SU-DHL-6 (cell line): Measurements from ENCODE around the gene SLC16A8.

Experiments
- H2AFZ ChIP-seq: fragments of 200-600 bp; sonication (generic); 2 replicates; pipeline ENCODE4 v1.6.1; 2014; ENCODE audit warnings: low read depth, mild to moderate bottlenecking, moderate library complexity, mixed read lengths, antibody characterized with exemption, low read length; ENCODE audit not compliant: severe bottlenecking
- H3F3A ChIP-seq: fragments of 200-600 bp; shearing (Covaris generic); 2 replicates; pipeline ENCODE4 v1.6.0; 2016; ENCODE audit warnings: antibody characterized with exemption, mild to moderate bottlenecking; ENCODE audit not compliant: insufficient read depth
- H3K27ac ChIP-seq: fragments of 200-600 bp; sonication (generic); 2 replicates; pipeline ENCODE4 v1.5.1; 2016; ENCODE audit warnings: low read depth, mild to moderate bottlenecking, low read length, moderate library complexity, mixed read lengths
- H3K27me3 ChIP-seq: fragments of 200-600 bp; sonication (generic), shearing (Covaris generic); 2 replicates; pipeline ENCODE4 v1.6.0; 2014; ENCODE audit warnings: mild to moderate bottlenecking, low read length
- H3K36me3 ChIP-seq: fragments of 200-600 bp; sonication (generic); 2 replicates; pipeline ENCODE4 v1.6.1; 2014; ENCODE audit warnings: mild to moderate bottlenecking, low read length, mixed read lengths
- H3K4me2 ChIP-seq: fragments of 300-600, 200-600 bp; shearing (Covaris generic), sonication (generic); 2 replicates; pipeline ENCODE4 v1.6.0; 2014; ENCODE audit warnings: low read length, low read depth, mild to moderate bottlenecking; ENCODE audit not compliant: poor library complexity, severe bottlenecking
- H3K4me3 ChIP-seq: fragments of 200-600 bp; sonication (generic); 2 replicates; pipeline ENCODE4 v1.5.1; 2014; ENCODE audit warnings: antibody characterized with exemption, low read length, mild to moderate bottlenecking, mixed read lengths; ENCODE audit not compliant: insufficient read depth, poor library complexity, severe bottlenecking
- H3K79me2 ChIP-seq: fragments of 200-600 bp; sonication (generic); 2 replicates; pipeline ENCODE4 v1.6.1; 2014; ENCODE audit warnings: mild to moderate bottlenecking, low read length, moderate library complexity; ENCODE audit not compliant: insufficient read depth
- H3K9ac ChIP-seq: fragments of 200-600 bp; sonication (generic); 2 replicates; pipeline ENCODE4 v1.7.0; 2014; ENCODE audit warnings: mild to moderate bottlenecking, low read length
- H3K9me2 ChIP-seq: fragments of 200-600 bp; sonication (generic); replicated peaks from 2 replicates; pipeline ENCODE4 v1.6.1; 2014; ENCODE audit warnings: low read length; ENCODE audit not compliant: insufficient read depth
- H3K9me3 ChIP-seq: fragments of 200-600 bp; sonication (generic); 2 replicates; pipeline ENCODE4 v1.6.1; 2014; ENCODE audit warnings: low read length, mixed read lengths; ENCODE audit not compliant: insufficient read depth
- H4K20me1 ChIP-seq: fragments of 200-600 bp; sonication (generic); 2 replicates; pipeline ENCODE4 v1.6.1; 2014; ENCODE audit warnings: low read depth, mild to moderate bottlenecking, antibody characterized with exemption, low read length, moderate library complexity, mixed read lengths
- EZH2phosphoT487 ChIP-seq: fragments of 200-600 bp; sonication (generic), shearing (Covaris generic); conservative IDR thresholded peaks from 2 replicates; pipeline ENCODE4 v1.6.1; 2018; ENCODE audit warnings: mild to moderate bottlenecking, antibody characterized with exemption, low read length, moderate library complexity, mixed read lengths
- TF ChIP-seq, protein P1 (sequence below): fragments of 200-600 bp; sonication (generic); IDR thresholded peaks from one replicate; pipeline ENCODE4 v1.5.1; 2017; ENCODE audit warnings: antibody characterized with exemption, mild to moderate bottlenecking, low read length, moderate library complexity; ENCODE audit not compliant: insufficient read depth, poor library complexity, severe bottlenecking

The SLC16A8 gene

DNA sequence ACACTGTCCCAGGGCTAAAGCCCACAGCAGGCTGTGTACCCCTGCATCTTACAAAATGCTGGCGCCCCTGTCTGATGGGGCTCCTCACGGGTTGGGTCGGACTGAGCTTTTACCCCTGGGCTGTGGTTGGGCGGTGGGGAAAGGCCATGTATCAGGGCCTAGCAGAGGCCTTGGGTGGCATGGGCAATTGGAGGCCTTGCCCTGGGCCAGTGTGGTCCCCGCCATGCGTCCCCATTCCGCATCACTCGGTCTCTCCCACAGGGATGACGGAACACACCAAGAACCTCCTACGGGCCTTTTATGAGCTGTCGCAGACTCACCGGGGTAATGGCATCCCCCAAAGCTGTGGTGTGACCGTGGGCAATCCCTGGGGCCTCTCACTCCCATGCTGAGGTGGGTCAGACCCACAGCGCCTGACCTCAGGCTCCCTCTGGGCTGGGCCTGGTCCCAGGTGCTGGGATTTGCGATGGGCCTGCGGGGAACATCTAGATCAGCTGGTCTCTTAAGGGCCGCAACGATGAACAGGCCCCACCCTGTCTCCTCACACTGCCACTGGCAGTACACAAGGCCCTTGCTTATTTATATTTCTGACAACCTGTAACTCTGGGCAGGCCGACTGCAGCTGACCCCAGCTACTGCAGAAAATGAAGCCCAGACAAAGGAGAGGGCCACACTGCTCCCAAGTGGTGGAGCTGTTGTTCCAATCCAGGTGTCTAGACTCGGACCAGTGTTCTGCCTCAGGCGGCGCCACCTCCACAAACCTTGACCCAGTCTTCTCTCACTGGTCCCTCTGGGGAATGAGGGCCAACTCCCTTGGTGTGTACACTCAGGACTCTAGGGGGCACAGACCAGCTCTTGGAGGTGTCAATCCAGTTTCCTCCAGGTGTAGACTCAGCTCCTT is 12.3 kb downstream of the SLC16A8 start:
- Histone ChIP-seq H3K27ac (no peak overlapping the region), H3K27me3 (no peaks in the 10 kb centered on the region), H3K9ac (no peak overlapping the region), H2AFZ (no peak overlapping the region), H3F3A (no peaks in the 10 kb centered on the region), H4K20me1 (no peaks in the 10 kb centered on the region), H3K36me3 (no peaks in the 10 kb centered on the region), H3K9me2 (no peaks in the 10 kb centered on the region), H3K9me3 (no peaks in the 10 kb centered on the region), H3K4me2 (no peak overlapping the region), H3K4me3 (no peak overlapping the region), H3K79me2 (no peaks in the 10 kb centered on the region)
- no peak for TF ChIP-seq EZH2phosphoT487
- TF ChIP-seq, protein P1, sequence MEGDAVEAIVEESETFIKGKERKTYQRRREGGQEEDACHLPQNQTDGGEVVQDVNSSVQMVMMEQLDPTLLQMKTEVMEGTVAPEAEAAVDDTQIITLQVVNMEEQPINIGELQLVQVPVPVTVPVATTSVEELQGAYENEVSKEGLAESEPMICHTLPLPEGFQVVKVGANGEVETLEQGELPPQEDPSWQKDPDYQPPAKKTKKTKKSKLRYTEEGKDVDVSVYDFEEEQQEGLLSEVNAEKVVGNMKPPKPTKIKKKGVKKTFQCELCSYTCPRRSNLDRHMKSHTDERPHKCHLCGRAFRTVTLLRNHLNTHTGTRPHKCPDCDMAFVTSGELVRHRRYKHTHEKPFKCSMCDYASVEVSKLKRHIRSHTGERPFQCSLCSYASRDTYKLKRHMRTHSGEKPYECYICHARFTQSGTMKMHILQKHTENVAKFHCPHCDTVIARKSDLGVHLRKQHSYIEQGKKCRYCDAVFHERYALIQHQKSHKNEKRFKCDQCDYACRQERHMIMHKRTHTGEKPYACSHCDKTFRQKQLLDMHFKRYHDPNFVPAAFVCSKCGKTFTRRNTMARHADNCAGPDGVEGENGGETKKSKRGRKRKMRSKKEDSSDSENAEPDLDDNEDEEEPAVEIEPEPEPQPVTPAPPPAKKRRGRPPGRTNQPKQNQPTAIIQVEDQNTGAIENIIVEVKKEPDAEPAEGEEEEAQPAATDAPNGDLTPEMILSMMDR: no peak

DNA sequence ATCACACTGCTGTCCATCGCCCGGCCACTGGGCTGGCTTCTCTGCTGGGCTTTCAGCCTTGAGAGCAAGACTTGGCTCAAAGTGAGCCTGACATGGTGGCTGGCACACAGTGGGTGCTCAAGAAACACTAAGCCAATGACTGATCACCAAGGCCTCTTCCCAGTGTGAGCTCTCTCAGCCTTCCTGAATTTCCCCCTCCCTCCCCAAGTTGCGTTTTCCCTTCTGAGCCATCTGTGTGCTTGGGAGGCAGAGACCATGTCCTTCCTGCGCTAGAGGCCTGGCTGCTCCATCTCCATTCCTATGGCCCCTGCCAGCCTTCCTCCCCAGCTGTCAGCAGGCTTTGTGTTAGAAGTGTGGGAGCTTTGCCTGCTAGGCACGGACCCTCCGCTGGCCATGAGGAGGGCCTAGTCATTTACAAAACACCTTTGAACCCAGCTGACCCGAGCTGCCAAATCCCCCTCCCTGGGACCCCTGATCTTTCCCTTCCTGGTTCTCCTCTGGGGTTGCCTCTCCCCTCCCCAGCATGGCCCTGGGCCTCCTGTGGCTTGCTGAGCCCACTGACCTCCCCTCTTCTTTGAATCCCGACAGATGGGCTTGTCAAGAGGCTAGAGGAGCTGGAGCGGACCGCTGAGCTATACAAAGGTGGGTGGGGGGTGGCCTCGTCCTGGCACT is 13.6 kb downstream of the SLC16A8 start:
- no peaks in the 10 kb centered on the region for H3F3A ChIP-seq
- H3K27me3 ChIP-seq: no peaks in the 10 kb centered on the region
- H2AFZ ChIP-seq: no peak overlapping the region
- H3K4me2 ChIP-seq: no peak overlapping the region
- H3K4me3 ChIP-seq: no peak overlapping the region
- TF ChIP-seq EZH2phosphoT487: no peak
- TF ChIP-seq, protein P1: no peak
- no peaks in the 10 kb centered on the region for H3K9me3 ChIP-seq
- no peaks in the 10 kb centered on the region for H3K79me2 ChIP-seq
- no peaks in the 10 kb centered on the region for H4K20me1 ChIP-seq
- no peaks in the 10 kb centered on the region for H3K9me2 ChIP-seq
- H3K27ac ChIP-seq: no peak overlapping the region
- no peak overlapping the region for H3K9ac ChIP-seq
- H3K36me3 ChIP-seq: no peaks in the 10 kb centered on the region

DNA sequence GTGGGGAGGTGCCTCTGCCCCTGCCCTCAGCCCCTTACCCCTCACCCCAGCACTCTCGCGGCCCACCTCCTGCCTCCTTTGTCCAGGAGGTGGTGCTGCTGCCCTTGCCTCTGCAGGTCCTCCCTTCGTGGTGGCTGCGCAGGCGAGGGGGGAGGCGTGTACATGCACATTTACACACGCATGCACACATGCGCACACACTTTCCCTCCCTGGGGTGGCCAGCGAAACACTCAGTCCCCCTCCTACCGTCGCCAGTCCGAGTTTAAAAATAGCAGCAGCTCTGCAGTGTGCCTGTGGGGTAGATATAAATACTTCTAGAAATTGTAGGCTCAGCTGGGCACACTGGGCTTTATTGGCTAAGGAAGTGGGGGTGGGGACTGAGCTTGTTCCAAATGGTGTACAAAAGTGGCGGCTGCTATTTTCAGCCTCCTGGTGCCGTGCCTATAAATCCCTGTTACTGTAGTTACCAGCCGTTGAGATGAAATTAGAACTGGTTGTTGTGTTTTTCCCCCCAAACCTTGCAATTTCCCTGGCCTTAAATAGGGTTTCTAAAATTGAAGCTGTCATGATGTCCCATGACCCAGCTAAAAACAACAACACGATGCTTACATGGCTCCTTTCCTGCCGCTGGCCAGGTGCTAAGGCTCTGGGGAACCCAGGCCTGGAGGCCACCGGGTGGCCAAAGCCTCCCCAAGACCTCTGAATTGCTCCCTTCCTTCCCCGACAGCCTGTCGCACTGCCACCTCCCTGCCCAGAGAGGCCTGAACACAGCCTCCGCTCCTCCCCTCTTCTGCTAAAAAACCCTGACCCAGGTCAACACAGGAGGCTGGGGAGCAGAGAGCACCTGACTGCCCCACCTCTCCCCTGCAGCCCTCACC is 14.4 kb downstream of the SLC16A8 start:
- Histone ChIP-seq H2AFZ (no peak overlapping the region), H3K9me3 (no peaks in the 10 kb centered on the region), H3F3A (no peaks in the 10 kb centered on the region), H4K20me1 (no peaks in the 10 kb centered on the region), H3K36me3 (no peaks in the 10 kb centered on the region), H3K79me2 (no peaks in the 10 kb centered on the region), H3K9ac (no peak overlapping the region), H3K4me3 (no peak overlapping the region), H3K9me2 (no peaks in the 10 kb centered on the region), H3K4me2 (no peak overlapping the region), H3K27me3 (no peaks in the 10 kb centered on the region), H3K27ac (no peak overlapping the region)
- no peak for TF ChIP-seq EZH2phosphoT487
- TF ChIP-seq, protein P1: no peak
